GM13976 (cell line): Measurements from ENCODE around the gene CPLX4.
A peak's percentile ranks its signal among the peaks of the same experiment; 100 is the strongest.

Experiments used
- DNase-seq: peaks from one replicate; pipeline ENCODE4 v3.0.0; 2012; ENCODE audit warnings: low spot score
- CTCF ChIP-seq: IDR thresholded peaks from 2 replicates; pipeline ENCODE4 v1.5.1; 2012; ENCODE audit warnings: borderline replicate concordance, mild to moderate bottlenecking; ENCODE audit not compliant: insufficient read depth; ENCODE audit errors: extremely low read depth, missing control alignments, control extremely low read depth
- in situ Hi-C: fragments of 300-500 bp; cut with MboI; formaldehyde crosslinking; loops from one replicate; pipeline ENCODE4 v1.12.0; 2022; ENCODE audit warnings: low sequenced_read_pairs, mixed read lengths, inconsistent platforms; ENCODE audit not compliant: unreplicated experiment

CPLX4 gene

GRCh38 chr18:59270689-59271257, 47.7 kb downstream of the CPLX4 start:
- TF ChIP-seq CTCF: no peak
- no peak for DNase-seq
- in situ Hi-C loops: no loop called here

- in situ Hi-C loops: no loop called here
Measured at GRCh38 chr18:59269563-59270119, 48.8 kb downstream of the CPLX4 start.

GRCh38 chr18:59268721-59269562, 49.5 kb downstream of the CPLX4 start:
- in situ Hi-C loops: no loop called here
- peak; percentile 85 for DNase-seq
- peak; percentile 53 for TF ChIP-seq CTCF

More at GRCh38 chr18:59269563-59270119, 48.8 kb downstream of the CPLX4 start:
- no peak for TF ChIP-seq CTCF
- no peak for DNase-seq

DNA sequence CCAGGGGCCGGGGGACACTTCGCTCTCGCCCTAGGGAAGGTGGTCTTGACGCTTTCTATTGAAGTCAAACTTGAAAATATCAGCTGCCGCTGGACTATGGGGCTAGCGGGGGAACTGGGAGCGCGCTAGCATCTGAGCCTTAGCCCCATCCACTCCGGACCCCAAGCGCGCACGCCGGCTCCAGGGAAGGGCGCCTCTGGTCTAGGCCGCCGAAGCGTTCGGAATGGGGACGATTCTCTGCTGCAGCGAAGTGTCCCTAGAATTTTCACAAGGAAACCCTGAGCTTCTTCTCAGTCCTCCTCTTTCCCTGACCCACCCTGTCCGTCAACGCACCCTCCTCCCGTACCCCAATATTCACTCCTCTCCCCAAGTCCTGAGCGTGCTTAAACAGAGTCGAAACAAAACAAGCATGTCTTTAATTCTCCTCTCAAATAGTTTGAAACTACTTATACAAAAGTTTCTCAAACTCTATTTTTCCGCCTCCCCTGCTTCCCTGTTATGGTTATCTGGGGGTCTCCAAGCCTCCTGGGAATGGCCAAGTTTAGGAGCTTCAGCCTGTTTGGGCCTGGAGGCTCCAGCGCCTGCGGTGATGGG, 50.2 kb downstream of the CPLX4 start:
- no peak for TF ChIP-seq CTCF
- in situ Hi-C loops: no loop called here
- no peak for DNase-seq

- in situ Hi-C loops: no loop called here
- DNase-seq: peak; percentile 41
- no peak for TF ChIP-seq CTCF
Measured at GRCh38 chr18:59267503-59268126, 50.8 kb downstream of the CPLX4 start.

- in situ Hi-C loops: no loop called here
- no peak for DNase-seq
- no peak for TF ChIP-seq CTCF
Measured at GRCh38 chr18:59266886-59267502, 51.5 kb downstream of the CPLX4 start.
